Left cardiac atrium (tissue), 4 donors: ENCODE results near the gene CDK15. TPM values are rescaled to one million over a fixed set of nuclear protein-coding genes. Genes with fewer than 3 reads are reported as not detected.
"Not testable (repeated sequence)": the region's sequence is repeated elsewhere in the genome, so short reads cannot be mapped to it uniquely, and the experiment has no call there.

Experiments used
- ATAC-seq, 2 donors: fragments of 200-7000 bp; cut with Tn5 transposase; one replicate each; pipeline ENCODE4 v1.9.1; 2020; ENCODE audit warnings: mild to moderate bottlenecking in 2 of 2, moderate library complexity in 2 of 2
- DNase-seq: peaks from one replicate; pipeline ENCODE4 v3.0.0-alpha.2; 2020
- intact Hi-C, 2 donors: fragments of 100-400 bp; cut with DNase I; formaldehyde crosslinking; loops; one replicate each; pipeline versions ENCODE4 v1.14.1 to v1.15.1; 2022 to 2023
- total RNA-seq, 2 donors: library from RNA; stranded (reverse); fragmentation: NEBNext Ultra II Directional; extraction: Animal tissue kit (Norgen Biotek cat#: 25700); gene quantifications; one replicate each; pipeline ENCODE4 v1.2.1, GENCODE V29; 2021
- donor health status: DM: no; HTN: yes; CAD: no.
- donor health status: DM: no; HTN: yes; CAD: no; lungs with severe emphysema.
- donor health status: DM: yes; HTN: yes; CAD: no.
- donor health status: Dilated cardiomyopathy.

The CDK15 gene
- total RNA-seq, 2 donors from 2014 or later: 0.44 to 1.0 TPM

DNA sequence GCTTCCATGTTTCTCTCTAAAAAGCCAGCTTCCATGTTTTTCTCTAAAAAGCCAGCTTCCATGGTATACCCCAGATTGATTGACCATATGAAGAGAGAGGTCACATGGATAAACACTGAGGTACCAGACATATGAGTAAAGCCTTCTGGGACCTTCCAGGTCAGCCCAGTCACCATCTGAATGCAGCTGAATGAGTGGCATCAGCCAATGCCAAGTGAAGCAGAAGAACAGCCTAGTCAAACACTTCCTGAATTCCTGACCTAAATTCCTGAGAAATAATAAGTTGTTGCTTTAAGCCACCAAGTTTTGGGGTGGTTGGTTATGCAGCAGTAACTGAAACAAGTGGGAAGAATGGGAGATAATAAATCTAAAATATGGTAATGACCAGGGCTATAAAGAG is 19.9 kb upstream of the CDK15 start:
- no peak for ATAC-seq
- intact Hi-C loops: no loop called here
- no peak for DNase-seq

DNA sequence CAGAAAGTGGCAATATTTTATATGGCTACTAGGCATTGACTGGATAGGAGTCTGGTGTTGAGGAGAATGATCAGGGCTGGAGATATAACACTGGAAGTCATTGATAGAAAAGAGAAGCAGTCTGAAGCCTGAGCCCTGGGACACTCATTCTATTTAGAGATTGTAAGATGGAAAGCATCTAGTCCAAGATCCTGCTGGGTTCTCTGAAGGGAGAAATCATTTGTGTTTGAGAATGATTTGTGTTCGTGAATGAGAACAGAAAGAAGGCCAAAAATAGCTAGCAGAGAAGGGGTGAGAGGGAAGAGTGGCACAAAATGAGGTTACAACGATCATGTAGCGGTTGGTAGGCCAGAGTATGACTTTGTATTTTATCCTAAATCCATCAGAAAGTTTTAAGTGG is 18.0 kb upstream of the CDK15 start:
- DNase-seq (no peak), ATAC-seq (no peak)
- intact Hi-C loops: no loop called here

DNA sequence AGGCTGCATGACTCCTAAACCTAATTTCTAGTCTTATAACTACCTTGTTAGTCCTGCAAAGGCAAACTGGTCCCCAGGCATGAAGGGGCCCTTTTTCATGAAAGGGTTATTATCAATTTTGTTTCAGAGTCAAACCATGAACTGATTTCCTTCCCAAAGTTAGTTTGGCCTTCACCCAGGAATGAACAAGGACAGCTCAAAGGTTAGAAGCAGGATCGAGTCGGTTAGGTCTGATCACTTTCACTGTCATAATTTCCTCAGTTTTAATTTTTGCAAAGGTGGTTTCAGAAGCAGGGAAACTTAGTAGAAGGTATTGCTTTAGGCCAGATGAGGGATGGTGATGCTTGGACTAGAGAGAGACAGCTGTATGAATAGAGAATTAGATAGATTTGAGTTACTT is 16.9 kb upstream of the CDK15 start:
- intact Hi-C loops: no loop called here
- no peak for DNase-seq
- no peak for ATAC-seq

DNA sequence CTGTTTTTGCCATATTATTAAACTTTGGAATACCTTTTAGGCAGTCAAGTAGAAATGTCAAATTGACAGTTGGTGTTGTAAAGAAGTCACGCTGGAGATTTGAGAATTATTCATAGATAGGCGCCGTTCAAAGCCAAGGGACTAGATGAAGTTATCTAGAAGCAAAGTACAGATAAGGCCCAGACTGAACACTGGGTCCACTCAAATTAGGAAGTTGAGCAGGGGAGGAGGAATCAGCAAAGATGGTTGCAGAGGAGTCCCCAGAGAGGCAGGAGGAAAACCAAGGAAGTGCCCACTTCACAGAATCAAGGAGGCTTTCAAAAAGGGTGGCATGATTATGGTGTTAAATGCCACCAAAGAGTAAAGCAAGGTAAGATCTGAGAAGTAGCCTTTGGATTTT is 16.0 kb upstream of the CDK15 start:
- intact Hi-C loops: no loop called here
- ATAC-seq: no peak
- no peak for DNase-seq

DNA sequence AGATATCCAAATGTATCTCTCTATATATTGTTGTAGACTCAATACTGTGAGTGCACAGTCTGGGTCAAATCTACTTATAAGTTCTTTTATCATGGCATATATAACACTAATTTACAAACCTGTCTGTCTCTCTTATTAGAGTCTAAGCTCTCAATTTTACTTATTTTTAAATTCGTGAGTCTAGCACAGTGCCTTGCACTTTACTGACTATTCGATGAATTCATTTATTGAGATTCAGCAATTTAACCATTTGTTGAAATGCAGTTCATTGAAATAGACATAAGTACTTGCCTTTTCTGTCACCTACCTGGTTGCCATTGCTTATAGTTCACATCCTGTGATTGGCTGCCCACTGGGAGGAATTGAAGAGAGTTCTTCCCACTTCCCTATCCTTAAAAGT is 15.3 kb upstream of the CDK15 start:
- ATAC-seq (no peak), DNase-seq (no peak)
- intact Hi-C loops: no loop called here

DNA sequence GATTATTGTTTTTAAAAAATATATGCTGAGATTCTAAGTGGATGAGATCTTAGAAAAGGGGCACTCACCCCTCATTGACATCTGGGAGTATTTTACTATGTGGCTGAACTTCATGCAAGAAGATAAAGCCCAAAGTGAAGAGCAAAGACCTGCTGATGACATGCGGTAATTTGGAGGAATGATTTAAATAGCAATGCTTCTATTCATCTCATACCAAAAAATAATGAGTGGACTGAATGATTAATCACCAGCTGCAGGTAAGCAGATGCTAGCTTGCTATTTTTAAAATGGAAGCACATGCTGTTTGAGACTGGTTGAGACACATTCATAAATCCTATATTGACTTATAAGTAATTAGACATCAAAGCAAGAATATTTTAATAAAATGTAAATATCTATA is 12.7 kb upstream of the CDK15 start:
- DNase-seq (no peak), ATAC-seq (no peak)
- intact Hi-C loops: no loop called here

DNA sequence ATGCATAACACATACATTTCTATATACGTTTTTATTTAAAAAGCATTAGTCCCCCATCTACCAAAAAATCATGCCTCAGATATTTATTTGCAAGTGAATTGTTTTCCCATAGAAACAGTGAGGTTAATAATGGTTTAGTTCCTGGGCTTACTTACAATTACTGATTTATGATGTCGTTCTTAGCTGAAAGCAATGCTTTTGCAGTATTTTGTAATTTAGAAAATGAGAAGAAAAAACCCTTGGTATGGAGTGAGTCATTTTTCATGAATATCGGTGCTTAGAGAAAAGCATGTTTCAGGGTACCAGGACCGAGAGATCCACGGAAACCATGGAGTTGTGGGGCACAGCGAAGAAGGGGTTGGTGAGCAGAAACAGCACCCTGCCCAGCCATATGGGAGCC is 12.0 kb upstream of the CDK15 start:
- intact Hi-C loops: no loop called here
- no peak for DNase-seq

DNA sequence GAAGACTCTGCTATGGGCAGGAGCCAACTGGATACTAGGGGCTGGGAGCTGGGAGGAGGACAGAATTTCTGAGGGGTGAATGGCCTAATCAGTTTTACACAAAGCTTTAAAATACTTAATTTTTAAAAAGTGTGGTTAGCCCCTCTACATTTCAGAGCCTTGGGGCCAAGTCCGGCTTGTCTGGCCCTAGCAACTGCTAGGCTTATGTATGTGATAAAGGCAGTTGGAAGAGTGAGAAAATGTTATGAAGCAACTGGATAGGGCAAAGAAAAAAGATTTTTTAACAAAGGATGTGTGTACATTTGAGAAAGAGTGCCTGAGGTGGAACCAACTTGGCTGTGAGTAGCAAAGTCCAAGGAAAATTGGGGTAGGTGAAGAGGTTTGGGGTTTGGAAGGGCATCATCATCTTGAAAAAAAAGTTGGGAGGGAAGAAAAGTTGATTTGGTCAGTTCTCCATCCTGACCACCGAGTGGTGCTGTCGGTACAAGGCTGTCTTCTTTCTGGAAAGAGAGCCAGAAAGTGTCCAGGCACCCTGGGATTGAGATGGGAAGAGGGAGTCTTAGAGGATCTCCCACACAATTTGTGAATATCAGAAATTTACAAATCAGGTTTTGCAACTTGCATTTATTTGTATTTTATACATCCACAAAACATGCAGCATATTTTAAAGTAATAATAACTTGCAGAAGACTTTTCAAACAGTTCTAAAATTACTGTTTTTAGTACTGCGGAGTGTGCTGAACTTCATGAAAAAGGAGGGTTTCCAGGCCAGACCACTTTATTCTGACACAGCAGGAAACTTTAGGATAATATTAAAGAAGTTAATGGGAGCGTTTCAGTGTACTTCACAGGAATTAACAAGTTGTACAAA is 10.5 kb upstream of the CDK15 start:
- intact Hi-C loops: loop anchor here (5.0 kb wide), 1 partner anchor 381 kb away; no protein-coding TSS in a partner anchor
- ATAC-seq: peak; percentile 49 to 59
- peak; percentile 30 for DNase-seq

More for the DNA sequence above, 12.0 kb upstream of the CDK15 start:
- ATAC-seq: no peak

DNA sequence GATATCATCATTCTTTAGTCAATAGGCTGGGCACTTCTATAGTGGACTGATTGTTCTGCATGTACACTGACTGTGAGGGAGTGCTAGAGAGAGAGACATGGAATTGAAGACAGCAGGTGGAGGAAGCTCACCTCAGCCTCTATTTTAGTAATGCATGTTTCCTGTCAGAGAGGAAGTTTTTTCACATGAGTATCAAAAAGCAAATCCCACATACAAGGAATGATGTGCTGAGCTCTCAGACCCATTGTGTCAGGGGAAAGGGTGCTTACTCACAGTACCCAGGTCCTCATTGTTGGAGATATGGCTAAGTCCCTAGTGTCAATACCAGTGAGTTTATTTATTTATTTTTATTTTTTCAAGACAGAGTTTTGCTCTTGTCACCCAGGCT is 9.9 kb upstream of the CDK15 start:
- ATAC-seq: no peak
- DNase-seq: no peak
- intact Hi-C loops: loop anchor here (5.0 kb wide), 1 partner anchor 381 kb away; no protein-coding TSS in a partner anchor

DNA sequence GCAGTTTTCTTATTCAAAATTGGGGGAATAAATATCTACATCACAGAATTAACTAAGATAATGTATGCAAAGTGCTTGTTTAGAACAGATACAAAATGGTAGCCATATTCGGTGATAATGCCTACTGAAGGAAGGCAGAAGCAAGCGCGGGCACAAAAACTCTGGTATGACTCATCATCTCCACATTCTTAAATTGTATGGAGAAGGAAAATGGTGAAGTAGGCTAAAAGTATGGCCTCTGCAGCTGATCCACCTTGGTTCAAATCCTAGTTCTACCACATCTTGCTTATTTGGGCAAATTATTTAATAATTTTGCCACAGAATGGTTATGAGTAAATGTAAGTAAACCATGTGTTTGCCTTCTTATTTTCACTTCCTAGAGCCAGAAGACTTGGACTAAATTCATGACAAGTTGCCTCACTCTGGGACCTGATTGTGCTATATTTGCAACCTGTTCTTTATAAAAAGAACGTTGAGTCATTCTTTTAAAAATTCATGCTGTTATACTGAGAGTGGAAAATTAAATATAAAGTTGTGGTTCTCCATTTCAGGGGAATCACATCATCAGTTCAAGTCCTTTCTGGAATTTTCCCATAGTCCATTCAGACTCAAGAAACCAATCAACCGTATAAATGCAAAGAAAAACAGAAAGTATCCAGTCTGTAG is 9.0 kb upstream of the CDK15 start:
- intact Hi-C loops: loop anchor here (5.0 kb wide), 1 partner anchor 380 kb away; no protein-coding TSS in a partner anchor
- no peak for DNase-seq
- no peak for ATAC-seq

DNA sequence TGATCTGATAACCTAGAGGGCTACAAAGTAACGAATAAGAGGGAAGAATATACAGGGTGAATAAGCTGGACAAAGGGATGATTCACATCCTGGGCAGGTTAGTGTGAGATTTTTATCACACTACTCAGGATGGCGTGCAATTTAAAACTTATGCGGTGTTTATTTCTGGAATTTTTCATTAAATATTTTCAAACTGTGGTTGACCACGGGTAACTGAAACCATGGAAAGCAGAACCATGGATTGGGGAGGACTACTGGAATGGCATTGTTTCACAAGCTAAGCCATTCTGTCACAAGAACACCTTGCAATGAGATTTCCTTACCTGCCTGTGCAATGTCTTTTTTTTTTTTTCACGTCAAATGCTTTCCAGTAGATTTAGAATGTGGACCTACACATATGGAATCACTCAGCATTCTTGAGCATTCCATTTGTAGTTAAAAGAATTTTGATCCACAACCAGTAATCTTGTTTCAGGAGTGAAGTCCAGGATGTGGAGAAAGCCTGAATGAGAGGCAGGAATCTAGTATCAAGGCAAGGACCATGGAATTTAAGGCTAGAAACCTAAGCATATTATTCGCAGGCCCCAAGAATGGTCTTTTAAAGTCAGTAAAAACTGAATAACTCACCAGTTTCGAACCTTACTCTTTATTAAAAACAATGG is 8.0 kb upstream of the CDK15 start:
- intact Hi-C loops: loop anchor here (5.0 kb wide), 1 partner anchor 379 kb away; no protein-coding TSS in a partner anchor
- no peak for ATAC-seq
- no peak for DNase-seq

DNA sequence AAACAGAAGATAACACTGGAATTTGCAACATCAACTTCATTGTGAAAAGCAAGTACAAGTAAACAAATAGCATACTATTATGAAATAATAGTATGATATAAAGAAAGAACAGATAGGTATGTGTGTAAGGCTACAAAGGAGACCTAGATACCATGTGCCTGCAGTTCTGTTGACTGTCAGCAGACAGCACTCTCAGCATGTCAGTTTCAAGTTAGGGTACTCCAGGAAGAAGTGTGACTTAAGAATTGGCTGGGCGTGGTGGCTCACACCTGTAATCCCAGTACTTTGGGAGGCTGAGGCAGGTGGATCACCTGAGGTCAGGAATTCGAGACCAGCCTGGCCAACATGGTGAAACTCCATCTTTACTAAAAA is 7.4 kb upstream of the CDK15 start:
- intact Hi-C loops: loop anchor here (5.0 kb wide), 1 partner anchor 378 kb away; no protein-coding TSS in a partner anchor
- not testable (repeated sequence) for ATAC-seq

DNA sequence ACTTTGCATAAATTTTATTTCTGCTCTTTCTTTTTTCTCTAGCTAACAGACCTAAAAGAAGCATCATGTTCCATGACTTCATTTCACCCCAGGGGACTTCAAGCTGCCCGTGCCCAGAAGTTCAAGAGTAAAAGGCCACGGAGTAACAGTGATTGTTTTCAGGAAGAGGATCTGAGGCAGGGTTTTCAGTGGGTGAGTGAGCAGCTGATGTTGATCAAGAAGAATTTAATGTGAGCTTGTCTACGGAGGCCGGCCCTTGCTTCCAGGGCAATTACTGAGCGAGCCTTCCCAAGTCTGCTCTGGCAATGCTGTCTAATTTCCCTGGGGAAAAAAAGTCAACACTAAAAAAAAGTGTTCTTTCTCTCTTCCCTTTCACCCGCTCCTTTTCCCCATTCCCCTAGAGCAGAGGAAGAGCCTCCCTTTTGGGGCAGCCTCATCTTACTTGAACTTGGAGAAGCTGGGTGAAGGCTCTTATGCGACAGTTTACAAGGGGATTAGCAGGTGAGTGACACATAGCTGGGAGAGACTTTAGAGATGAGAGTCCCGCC is 1.2 kb downstream of the CDK15 start:
- intact Hi-C loops: no loop called here
- ATAC-seq (peak; percentile 87), DNase-seq (peak; percentile 38)

More for the DNA sequence above, 7.4 kb upstream of the CDK15 start:
- not testable (repeated sequence) for DNase-seq

DNA sequence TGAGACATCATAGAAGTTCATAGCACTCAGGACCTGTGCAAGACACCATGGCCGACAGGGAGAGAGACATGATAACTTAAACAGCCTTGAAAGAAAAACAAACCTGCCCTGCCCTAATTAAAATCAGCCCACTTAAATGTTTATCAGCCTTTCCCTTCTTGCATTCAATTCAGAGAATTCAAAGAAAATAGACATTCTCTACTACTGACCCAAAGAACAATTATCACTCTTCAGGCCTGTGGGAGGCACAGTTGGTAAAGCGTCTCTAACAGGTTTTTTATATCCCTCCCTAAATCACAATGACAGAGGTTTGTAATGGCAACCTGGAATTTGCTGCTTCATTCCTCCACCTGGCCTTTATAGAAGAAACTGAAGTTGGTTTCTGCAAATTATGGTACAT is 1.7 kb downstream of the CDK15 start:
- intact Hi-C loops: no loop called here
- DNase-seq: no peak
- ATAC-seq: no peak

DNA sequence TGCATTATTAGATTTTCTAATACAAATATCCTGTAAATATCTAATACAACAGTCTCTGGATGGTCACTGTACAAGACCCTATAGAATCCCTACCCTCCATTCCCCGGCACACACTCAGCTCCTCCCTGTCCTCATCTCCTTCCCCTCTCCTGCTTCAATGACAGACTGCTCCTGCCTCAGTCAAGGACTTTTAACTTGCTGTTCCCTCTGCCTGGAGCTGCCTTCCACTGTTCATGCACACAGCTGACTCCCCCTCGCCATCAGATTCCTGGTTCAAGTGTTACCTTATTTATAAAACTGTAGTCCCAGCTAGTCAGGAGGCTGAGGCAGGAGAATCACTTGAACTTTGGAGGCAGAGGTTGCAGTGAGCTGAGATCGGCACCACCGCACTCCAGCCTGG is 3.3 kb downstream of the CDK15 start:
- intact Hi-C loops: no loop called here
- no peak for ATAC-seq
- no peak for DNase-seq

DNA sequence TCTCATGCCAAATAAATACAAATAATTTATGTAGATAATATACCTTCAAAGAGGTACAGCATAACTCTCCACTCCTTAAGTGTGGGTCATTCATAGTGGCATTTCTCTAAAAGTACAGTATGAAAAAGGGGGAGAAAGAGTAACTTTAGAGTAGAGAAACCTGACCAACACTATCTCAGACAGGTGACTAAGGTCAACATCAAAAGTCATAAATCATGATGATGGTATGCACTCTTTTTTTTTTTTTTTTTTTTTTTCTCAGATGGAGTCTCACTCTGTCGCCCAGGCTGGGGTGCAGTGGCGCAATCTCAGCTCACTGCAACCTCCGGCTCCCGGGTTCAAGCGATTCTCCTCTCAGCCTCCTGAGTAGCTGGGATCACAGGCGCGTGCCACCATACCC is 4.3 kb downstream of the CDK15 start:
- DNase-seq, intact Hi-C loops: not testable (repeated sequence)

DNA sequence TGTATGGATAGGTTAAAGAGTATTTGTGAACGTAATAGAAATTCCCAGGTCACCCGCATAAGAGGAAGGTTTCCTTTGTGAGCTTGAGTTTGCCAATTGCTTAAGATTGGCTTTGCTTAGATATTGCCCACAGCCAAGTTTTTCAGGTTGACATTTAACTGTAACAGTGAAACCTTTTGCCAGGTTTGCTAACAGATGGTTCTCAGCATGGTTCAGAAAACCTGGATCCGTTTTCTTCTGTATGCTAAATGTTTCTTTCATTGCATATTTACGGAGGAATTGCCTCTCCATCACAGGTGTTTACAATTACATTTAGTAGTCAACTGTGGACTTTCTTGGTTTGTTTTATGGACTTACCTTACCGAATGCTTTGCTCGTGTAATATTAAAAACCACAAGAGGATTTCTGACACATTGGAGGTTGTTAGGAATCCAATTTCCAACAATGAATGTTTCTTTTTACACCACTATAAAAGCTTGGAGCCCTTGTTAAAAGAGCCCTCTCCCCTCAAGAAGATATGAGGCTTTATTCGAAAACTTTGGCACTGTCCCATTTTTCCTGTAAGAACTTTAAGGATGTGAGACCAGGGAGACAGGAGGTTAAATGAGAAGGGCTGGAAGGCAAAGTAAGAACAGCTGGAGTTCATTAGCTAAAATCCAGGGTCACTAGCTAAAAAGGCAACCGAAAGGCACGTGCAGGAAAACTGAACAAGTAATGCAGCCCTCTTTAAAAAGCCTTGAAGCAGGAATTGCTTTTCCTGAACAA is 7.8 kb downstream of the CDK15 start:
- ATAC-seq (no peak), DNase-seq (no peak)
- intact Hi-C loops: no loop called here

More for the DNA sequence above, 4.3 kb downstream of the CDK15 start:
- not testable (repeated sequence) for ATAC-seq

DNA sequence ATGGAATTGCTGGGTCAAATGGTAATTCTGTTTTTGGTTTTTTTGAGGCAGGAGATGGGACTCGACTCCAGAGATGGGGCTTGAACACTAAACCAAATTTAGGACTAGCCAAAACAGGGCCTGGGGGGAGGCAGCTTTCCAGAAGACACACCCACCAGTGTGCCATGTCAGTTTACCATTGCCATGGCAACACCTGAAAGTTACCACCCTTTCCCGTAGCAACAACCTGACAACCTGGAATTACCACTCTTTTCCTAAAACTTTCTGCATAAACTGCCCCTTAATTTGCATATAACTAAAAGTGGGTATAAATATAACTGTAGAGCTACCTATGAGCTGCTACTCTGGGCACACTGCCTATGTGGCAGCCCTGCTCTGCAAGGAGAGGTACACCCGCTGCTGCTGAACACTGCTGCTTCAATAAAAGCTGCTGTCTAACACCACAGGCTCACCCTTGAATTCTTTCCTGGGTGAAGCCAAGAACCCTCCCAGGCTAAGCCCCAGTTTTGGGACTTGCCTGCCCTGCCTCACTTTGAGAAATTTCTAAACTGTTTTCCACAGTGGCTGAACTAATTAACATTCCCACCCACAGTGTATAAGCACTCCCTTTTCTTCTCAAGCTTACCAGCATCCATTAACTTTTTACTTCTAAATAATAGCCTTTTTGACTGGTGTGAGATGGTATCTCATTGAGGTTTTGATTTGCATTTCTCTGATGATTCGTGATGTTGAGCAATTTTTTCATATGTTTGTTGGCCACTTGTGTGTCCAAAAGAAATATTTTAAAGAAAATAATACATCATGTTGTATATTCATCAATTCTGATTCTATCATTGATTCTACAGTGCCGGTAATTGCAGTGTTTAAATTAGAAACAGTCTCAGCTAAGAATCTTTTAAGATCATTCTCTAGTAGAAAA is 10.6 kb downstream of the CDK15 start:
- DNase-seq (no peak), ATAC-seq (no peak)
- intact Hi-C loops: no loop called here
